GM21526 (cell line): ENCODE results near the gene BATF3.
"Not testable (repeated sequence)": the region's sequence is repeated elsewhere in the genome, so short reads cannot be mapped to it uniquely, and the experiment has no call there.

Experiments
- ATAC-seq: cut with Tn5 transposase; IDR thresholded peaks from one replicate; pipeline ENCODE4 v1.9.1; 2021; ENCODE audit warnings: moderate library complexity; ENCODE audit not compliant: unreplicated experiment, low FRiP score

The BATF3 gene

GRCh38 chr1:212699625-212700222 is at the start of gene BATF3:
BATF3 (minus strand) TSS chr1:212699840; CDS start chr1:212699762, 78 bp downstream.
- peak; percentile 27 for ATAC-seq

- no peak for ATAC-seq
Measured at GRCh38 chr1:212746546-212746945, 46.9 kb upstream of the BATF3 start.

GRCh38 chr1:212745303-212745702 is 45.7 kb upstream of the BATF3 start:
- ATAC-seq, result no peak

- ATAC-seq, result no peak
Measured at GRCh38 chr1:212743901-212744475, 44.3 kb upstream of the BATF3 start.

- no peak for ATAC-seq
Measured at GRCh38 chr1:212738330-212738729, 38.7 kb upstream of the BATF3 start.

GRCh38 chr1:212737559-212737958 is 37.9 kb upstream of the BATF3 start:
- no peak for ATAC-seq

GRCh38 chr1:212733109-212733508 is 33.5 kb upstream of the BATF3 start:
- no peak for ATAC-seq

- no peak for ATAC-seq
Measured at GRCh38 chr1:212731630-212732029, 32.0 kb upstream of the BATF3 start.

- ATAC-seq, result no peak
Measured at GRCh38 chr1:212728606-212729005, 29.0 kb upstream of the BATF3 start.

- ATAC-seq, result no peak
Measured at GRCh38 chr1:212727386-212728181, 27.9 kb upstream of the BATF3 start.

- ATAC-seq, result not testable (repeated sequence)
Measured at GRCh38 chr1:212724679-212725078, 25.0 kb upstream of the BATF3 start.

- no peak for ATAC-seq
Measured at GRCh38 chr1:212722270-212722957, 22.8 kb upstream of the BATF3 start.

- no peak for ATAC-seq
Measured at GRCh38 chr1:212721388-212722247, 22.0 kb upstream of the BATF3 start.

GRCh38 chr1:212719633-212720032 is 20.0 kb upstream of the BATF3 start:
- ATAC-seq, result no peak

- no peak for ATAC-seq
Measured at GRCh38 chr1:212718499-212718898, 18.9 kb upstream of the BATF3 start.

- no peak for ATAC-seq
Measured at GRCh38 chr1:212716161-212716560, 16.5 kb upstream of the BATF3 start.

- ATAC-seq, result no peak
Measured at GRCh38 chr1:212713465-212714136, 14.0 kb upstream of the BATF3 start.

GRCh38 chr1:212712451-212713303 is 13.0 kb upstream of the BATF3 start:
- no peak for ATAC-seq

GRCh38 chr1:212711974-212712373 is 12.3 kb upstream of the BATF3 start:
- not testable (repeated sequence) for ATAC-seq
